A673 (cell line): ENCODE measurements around the gene RAB11A. TPM values are rescaled to one million over a fixed set of nuclear protein-coding genes. Genes with fewer than 3 reads are reported as not detected.
A peak's percentile ranks its signal among the peaks of the same experiment; 100 is the strongest.

ENCODE experiments used
- BruUV-seq: library from RNA; stranded (reverse); fragments of 400-500 nt; replicated peaks from 2 replicates; lab custom pipeline; 2021; lab: Mats Ljungman, UMichigan
- CTCF ChIA-PET: fragments of 300-600 bp; sonication (Branson Sonifier 250); formaldehyde crosslinking; loops from one replicate; lab custom pipeline; 2022; ENCODE audit warnings: antibody characterized with exemption; lab: Charles Lee
- POLR2A ChIA-PET: fragments of 300-600 bp; sonication (Branson Sonifier 250); formaldehyde crosslinking; loops from one replicate; lab custom pipeline; 2022; ENCODE audit warnings: antibody characterized with exemption; ENCODE audit not compliant: low non-redundant PET; lab: Charles Lee
- DNase-seq: peaks from one replicate; pipeline ENCODE4 v3.0.0-alpha.2; 2015; ENCODE audit warnings: low spot score
- H3K27ac ChIP-seq: fragments of 200-600 bp; sonication (generic); 2 replicates; pipeline ENCODE4 v1.5.1; 2016; ENCODE audit warnings: mixed run types, low read depth, mild to moderate bottlenecking, mixed read lengths, antibody characterized with exemption, low read length; ENCODE audit not compliant: poor library complexity, severe bottlenecking
- H3K27me3 ChIP-seq: fragments of 200-600 bp; sonication (generic); replicated peaks from 2 replicates; pipeline ENCODE4 v1.6.1; 2017; ENCODE audit warnings: mixed run types, low read depth, mild to moderate bottlenecking, mixed read lengths, antibody characterized with exemption, low read length; ENCODE audit not compliant: insufficient read depth, poor library complexity
- H3K36me3 ChIP-seq: fragments of 200-600 bp; sonication (generic); 2 replicates; pipeline ENCODE4 v1.6.1; 2016; ENCODE audit warnings: mixed run types, mild to moderate bottlenecking, mixed read lengths, antibody characterized with exemption, low read length; ENCODE audit not compliant: insufficient read depth, poor library complexity, severe bottlenecking
- H3K4me1 ChIP-seq: fragments of 200-600 bp; sonication (generic); 2 replicates; pipeline ENCODE4 v1.6.1; 2017; ENCODE audit warnings: mixed run types, mild to moderate bottlenecking, mixed read lengths, antibody characterized with exemption, low read length; ENCODE audit not compliant: insufficient read depth, poor library complexity, severe bottlenecking
- H3K4me3 ChIP-seq: fragments of 200-600 bp; sonication (generic); 2 replicates; pipeline ENCODE4 v1.5.1; 2016; ENCODE audit warnings: low read depth, mixed run types, mild to moderate bottlenecking, mixed read lengths, low read length; ENCODE audit not compliant: poor library complexity, severe bottlenecking
- H3K9me3 ChIP-seq: fragments of 200-600 bp; sonication (generic); 2 replicates; pipeline ENCODE4 v1.6.1; 2016; ENCODE audit warnings: mixed run types, low read depth, mild to moderate bottlenecking, mixed read lengths, antibody characterized with exemption, low read length; ENCODE audit not compliant: poor library complexity, severe bottlenecking
- CTCF ChIP-seq: fragments of 300-800, 200-600 bp; sonication (generic); conservative IDR thresholded peaks from 2 replicates; pipeline ENCODE4 v1.5.1; 2017; ENCODE audit warnings: low read depth, mild to moderate bottlenecking, antibody characterized with exemption, low read length, moderate library complexity, mixed read lengths
- EZH2 ChIP-seq: fragments of 200-600 bp; sonication (generic); IDR thresholded peaks from 2 replicates; pipeline ENCODE4 v1.6.1; 2017; ENCODE audit warnings: borderline replicate concordance, low read depth, mild to moderate bottlenecking, mixed read lengths, antibody characterized with exemption, low read length; ENCODE audit not compliant: poor library complexity, severe bottlenecking
- intact Hi-C: fragments of 100-400 bp; cut with micrococcal nuclease; formaldehyde crosslinking; loops from one replicate; pipeline ENCODE4 v1.10.0; 2022; ENCODE audit not compliant: unreplicated experiment
- total RNA-seq: library from RNA; stranded (reverse); gene quantifications from 2 replicates; pipeline ENCODE4 v1.2.3, GENCODE V29; 2021

Gene RAB11A
- total RNA-seq, 1 experiment from 2014 or later: 227 TPM

GRCh38 chr15:65881766-65882434, 12.6 kb downstream of the RAB11A start:
- no peak overlapping the region for H3K27ac ChIP-seq
- H3K36me3 ChIP-seq: peaks cover 68% of the 10 kb centered on the region
- POLR2A ChIA-PET: no interaction called here
- BruUV-seq: no TSS peak
- peaks cover 15% of the 10 kb centered on the region for H3K4me1 ChIP-seq
- CTCF ChIA-PET: no interaction called here
- DNase-seq: no peak
- no peaks in the 10 kb centered on the region for H3K27me3 ChIP-seq
- no peak overlapping the region for H3K4me3 ChIP-seq
- TF ChIP-seq CTCF (no peak), EZH2 (no peak)
- no peaks in the 10 kb centered on the region for H3K9me3 ChIP-seq
- intact Hi-C loops: no loop called here

GRCh38 chr15:65883571-65883970, 14.3 kb downstream of the RAB11A start:
- ChIA-PET CTCF (no interaction called here), POLR2A (no interaction called here)
- H3K27ac ChIP-seq: no peak overlapping the region
- BruUV-seq: no TSS peak
- DNase-seq: no peak
- no peak for TF ChIP-seq CTCF
- TF ChIP-seq EZH2: no peak
- no peak overlapping the region for H3K4me3 ChIP-seq
- H3K36me3 ChIP-seq: peaks cover 68% of the 10 kb centered on the region
- H3K27me3 ChIP-seq: no peaks in the 10 kb centered on the region
- H3K9me3 ChIP-seq: no peaks in the 10 kb centered on the region
- peaks cover 17% of the 10 kb centered on the region for H3K4me1 ChIP-seq
- intact Hi-C loops: no loop called here

GRCh38 chr15:65884511-65884910, 15.2 kb downstream of the RAB11A start:
- Histone ChIP-seq H3K4me3 (no peak overlapping the region), H3K27ac (no peak overlapping the region), H3K27me3 (no peaks in the 10 kb centered on the region), H3K9me3 (no peaks in the 10 kb centered on the region), H3K4me1 (peaks cover 17% of the 10 kb centered on the region), H3K36me3 (peaks cover 68% of the 10 kb centered on the region)
- CTCF ChIA-PET: no interaction called here
- POLR2A ChIA-PET: no interaction called here
- no peak for TF ChIP-seq EZH2
- TF ChIP-seq CTCF: no peak
- peak; percentile 11 for DNase-seq
- no TSS peak for BruUV-seq
- intact Hi-C loops: no loop called here
